K562 (cell line): Measurements from ENCODE around the gene CFL2. TPM values are rescaled to one million over a fixed set of nuclear protein-coding genes. Genes with fewer than 3 reads are reported as not detected.
A peak's percentile ranks its signal among the peaks of the same experiment; 100 is the strongest.

ENCODE experiments used
- ATAC-seq: fragments of 200-7000 bp; cut with Tn5 transposase; 3 replicates; pipeline ENCODE4 v1.9.1; 2020; ENCODE audit warnings: moderate library complexity
- BruUV-seq: library from RNA; stranded (reverse); fragments of 400-500 nt; replicated peaks from 2 replicates; lab custom pipeline; 2021; lab: Mats Ljungman, UMichigan
- CTCF ChIA-PET: fragments of 300-600 bp; formaldehyde crosslinking; extraction: SDS; loops from one replicate; lab custom pipeline; 2021; ENCODE audit warnings: low intra/inter-chr PET ratio; lab: Yijun Ruan, JAX
- POLR2A ChIA-PET: fragments of 300-600, 350-650 bp; sonication (Branson Sonifier 250); formaldehyde crosslinking; extraction: SDS; loops from one replicate; lab custom pipeline; 2021; ENCODE audit warnings: antibody characterized with exemption, inconsistent platforms; lab: Yijun Ruan, JAX
- DNase-seq, 4 experiments: peaks; one replicate each; pipeline versions ENCODE4 v3.0.0 to v3.0.0-alpha.2; 2011 to 2018; ENCODE audit warnings: low spot score in 3 of 4, mixed read lengths in 3 of 4; ENCODE audit errors: extremely low read depth in 1 of 4
- FAIRE-seq: peaks from 2 replicates; lab custom pipeline; 2011; peaks lifted over from hg19 to GRCh38; lab: Jason Lieb, UNC
- H2AFZ ChIP-seq: 2 replicates; pipeline ENCODE4 v1.6.0; 2011; ENCODE audit warnings: low read depth, low read length, control low read depth, inconsistent platforms
- H3K27ac ChIP-seq: fragments of 200-600 bp; 3 replicates; pipeline ENCODE4 v1.8.0; 2011; ENCODE audit warnings: low read depth, mild to moderate bottlenecking, control low read depth, inconsistent platforms, low read length, moderate library complexity, mixed read lengths; ENCODE audit errors: extremely low read depth
- H3K27me3 ChIP-seq, 2 experiments: fragments of 300-600 bp in 1 of 2; 2 replicates in 1 of 2; 3 replicates in 1 of 2; pipeline versions ENCODE4 v1.6.0 to v1.8.0; 2011; ENCODE audit warnings: inconsistent platforms in 2 of 2, low read length in 2 of 2, mild to moderate bottlenecking in 1 of 2, mixed read lengths in 1 of 2, moderate library complexity in 1 of 2; ENCODE audit not compliant: control insufficient read depth in 2 of 2, insufficient read depth in 2 of 2
- H3K36me3 ChIP-seq: fragments of 300-600 bp; 3 replicates; pipeline ENCODE4 v1.8.0; 2011; ENCODE audit warnings: mild to moderate bottlenecking, low read length, inconsistent platforms; ENCODE audit not compliant: control insufficient read depth, insufficient read depth
- H3K4me1 ChIP-seq, 2 experiments: fragments of 200-600 bp in 1 of 2; replicated peaks in 1 of 2; 2 replicates in 1 of 2; 3 replicates in 1 of 2; pipeline versions ENCODE4 v1.5.1 to v1.8.0; 2011; ENCODE audit warnings: inconsistent platforms in 2 of 2, low read length in 2 of 2, mild to moderate bottlenecking in 1 of 2, mixed read lengths in 1 of 2, moderate library complexity in 1 of 2; ENCODE audit not compliant: control insufficient read depth in 2 of 2, insufficient read depth in 2 of 2
- H3K4me2 ChIP-seq: 2 replicates; pipeline ENCODE4 v1.6.1; 2011; ENCODE audit warnings: low read length, control low read depth, inconsistent platforms, mixed read lengths; ENCODE audit not compliant: insufficient read depth
- H3K4me3 ChIP-seq: fragments of 200-600 bp; sonication (generic), shearing (Covaris generic); 2 replicates; pipeline ENCODE4 v1.5.1; 2016; ENCODE audit warnings: control low read depth, inconsistent platforms
- H3K79me2 ChIP-seq: fragments of 200-600 bp; 3 replicates; pipeline ENCODE4 v1.8.0; 2011; ENCODE audit warnings: low read length, inconsistent platforms; ENCODE audit not compliant: control insufficient read depth, insufficient read depth
- H3K9ac ChIP-seq, 2 experiments: 2 replicates each; pipeline versions ENCODE4 v1.6.0 to v1.6.1; 2011; ENCODE audit warnings: low read depth in 2 of 2, low read length in 2 of 2, control low read depth in 1 of 2, inconsistent platforms in 1 of 2, mild to moderate bottlenecking in 1 of 2, mixed read lengths in 1 of 2; ENCODE audit not compliant: insufficient read depth in 1 of 2
- H3K9me1 ChIP-seq: one replicate; pipeline ENCODE4 v1.6.0; 2011; ENCODE audit warnings: inconsistent platforms, mild to moderate bottlenecking, low read length, moderate library complexity; ENCODE audit not compliant: control insufficient read depth, insufficient read depth
- H3K9me3 ChIP-seq: replicated peaks from 2 replicates; pipeline ENCODE4 v1.5.1; 2011; ENCODE audit warnings: low read depth, low read length, inconsistent platforms; ENCODE audit not compliant: control insufficient read depth, insufficient read depth
- H4K20me1 ChIP-seq: replicated peaks from 2 replicates; pipeline ENCODE4 v1.6.1; 2011; ENCODE audit warnings: low read length, inconsistent platforms, mixed read lengths; ENCODE audit not compliant: control insufficient read depth, insufficient read depth
- ATF6 ChIP-seq: sonication (generic); formaldehyde crosslinking; IDR thresholded peaks from 2 replicates; pipeline ENCODE4 v1.4.0; 2020; ENCODE audit warnings: mild to moderate bottlenecking, missing genetic modification reagents
- C11orf30 ChIP-seq: fragments of 450-650 bp; IDR thresholded peaks from 2 replicates; pipeline ENCODE4 v1.6.1; 2016; ENCODE audit warnings: low read depth, mild to moderate bottlenecking
- CAMTA2 ChIP-seq: fragments of 250-450 bp; sonication (Bioruptor Pico); conservative IDR thresholded peaks from 2 replicates; pipeline ENCODE4 v1.5.1; 2022
- ETV5 ChIP-seq: sonication (generic); formaldehyde crosslinking; IDR thresholded peaks from 2 replicates; pipeline ENCODE4 v1.4.0; 2020; ENCODE audit warnings: low read depth, mild to moderate bottlenecking, missing genetic modification reagents
- JUND ChIP-seq, 2 experiments: IDR thresholded peaks; 2 replicates in 1 of 2; 3 replicates in 1 of 2; pipeline ENCODE4 v1.6.1; 2011; ENCODE audit warnings: borderline replicate concordance in 2 of 2, low read depth in 2 of 2, low read length in 2 of 2, improper control_type of control experiment in 1 of 2, missing biosample characterization in 1 of 2, missing genetic modification characterization in 1 of 2, missing genetic modification reagents in 1 of 2
- MEIS2 ChIP-seq: fragments of 450-650 bp; IDR thresholded peaks from 2 replicates; pipeline ENCODE4 v1.6.1; 2014; ENCODE audit warnings: mild to moderate bottlenecking; ENCODE audit not compliant: partially characterized antibody
- PBX2 ChIP-seq, 2 experiments: IDR thresholded peaks in 1 of 2; conservative IDR thresholded peaks in 1 of 2; 2 replicates each; pipeline ENCODE4 v1.6.1; 2016; ENCODE audit warnings: low read depth in 2 of 2, mild to moderate bottlenecking in 1 of 2, missing compliant biosample characterization in 1 of 2, missing genetic modification characterization in 1 of 2, moderate library complexity in 1 of 2
- TAF9B ChIP-seq: fragments of 450-650 bp; IDR thresholded peaks from 2 replicates; pipeline ENCODE4 v1.6.1; 2018; ENCODE audit warnings: mild to moderate bottlenecking; ENCODE audit not compliant: partially characterized antibody
- TBL1XR1 ChIP-seq, 2 experiments: IDR thresholded peaks; 2 replicates each; pipeline ENCODE4 v1.6.1; 2012; ENCODE audit warnings: improper control_type of control experiment in 2 of 2, low read length in 2 of 2, mild to moderate bottlenecking in 1 of 2
- TCFL5 ChIP-seq: fragments of 250-450 bp; sonication (Bioruptor Pico); conservative IDR thresholded peaks from 2 replicates; pipeline ENCODE4 v1.6.1; 2021; ENCODE audit warnings: mild to moderate bottlenecking, moderate library complexity, matching md5 sums
- TGIF2 ChIP-seq: sonication (generic); formaldehyde crosslinking; IDR thresholded peaks from 2 replicates; pipeline ENCODE4 v1.8.1; 2022; ENCODE audit warnings: mild to moderate bottlenecking, missing genetic modification reagents, moderate library complexity
- ZBED1 ChIP-seq: IDR thresholded peaks from 2 replicates; pipeline ENCODE4 v1.6.1; 2014
- ZBTB7A ChIP-seq: IDR thresholded peaks from 2 replicates; pipeline ENCODE4 v1.6.1; 2011; ENCODE audit warnings: low read depth, mild to moderate bottlenecking, low read length, moderate library complexity, borderline replicate concordance; ENCODE audit not compliant: control insufficient read depth
- ZNF316 ChIP-seq: fragments of 450-650 bp; IDR thresholded peaks from 2 replicates; pipeline ENCODE4 v1.6.1; 2016
- ZNF324 ChIP-seq: fragments of 250-450 bp; sonication (Bioruptor Pico); IDR thresholded peaks from 2 replicates; pipeline ENCODE4 v1.4.0; 2020; ENCODE audit warnings: mild to moderate bottlenecking
- WGBS: fragments of 100-300 bp; shearing (Covaris generic); methylation state at CpG from one replicate; pipeline ENCODE4 v1.1.6; 2016; ENCODE audit warnings: low coverage, mixed read lengths; ENCODE audit not compliant: insufficient coverage; ENCODE audit errors: missing lambda C conversion rate; 5-methylcytosine and 5-hydroxymethylcytosine counted together
- in situ Hi-C: fragments of 300-500 bp; cut with MboI; formaldehyde crosslinking; loops from 4 replicates; pipeline ENCODE4 v1.15.0; 2018; ENCODE audit warnings: inconsistent platforms, mixed read lengths
- intact Hi-C: fragments of 100-400 bp; cut with micrococcal nuclease; formaldehyde crosslinking; loops from 2 replicates; pipeline ENCODE4 v1.14.2; 2022
- polyA plus RNA-seq, 8 experiments: library from polyadenylated mRNA; depleted of rRNA in 4 of 8; stranded (reverse) in 5 of 8; unstranded in 3 of 8; fragments of >200 nt; fragmentation: Nextera tagmentation in 2 of 8; fragmentation: Illumina TruSeq in 1 of 8; extraction: Ambion mirVana in 2 of 8; extraction: Trizol in 1 of 8; gene quantifications; 2 replicates each; pipeline versions ENCODE4 v1.2.1 to v1.2.3, GENCODE V29; 2011 to 2014; ENCODE audit warnings: inconsistent platforms in 1 of 8, missing spikeins in 1 of 8
- total RNA-seq, 7 experiments: library from RNA; depleted of rRNA in 6 of 7; stranded (reverse); fragments of >200 nt in 6 of 7; fragmentation: Illumina TruSeq in 2 of 7; extraction: Trizol in 2 of 7; gene quantifications; 2 replicates each; pipeline versions ENCODE4 v1.2.1 to v1.2.3, GENCODE V29; 2011 to 2021; ENCODE audit warnings: low replicate concordance in 1 of 7

The CFL2 gene
- total and polyA plus RNA-seq, 9 of the 15 experiments (the other 6 are each of a cell fraction or from before 2014, with no cell fraction given), result 2.0 to 12.7 (median 5.1) TPM

- WGBS, result 14% methylated on average over 2 of the region's 2 CpGs
- peaks cover 0 to 7% of the 10 kb centered on the region in 2 experiments; a peak in 2 of 5 replicates for H3K4me1 ChIP-seq
- BruUV-seq, result no TSS peak
- in situ Hi-C loops (no loop called here), intact Hi-C loops (no loop called here)
- H3K27me3 ChIP-seq, result no peaks in the 10 kb centered on the region
- ChIA-PET POLR2A (no interaction called here), CTCF (no interaction called here)
- H3K9me1 ChIP-seq, result no peaks in the 10 kb centered on the region
- H3K79me2 ChIP-seq, result no peaks in the 10 kb centered on the region
- DNase-seq (peak in 1 of 4 experiments; percentile 20), FAIRE-seq (no peak), ATAC-seq (no peak)
- no peak overlapping the region for H3K27ac ChIP-seq
- H3K4me3 ChIP-seq, result no peak overlapping the region
- H4K20me1 ChIP-seq, result no peaks in the 10 kb centered on the region
- H2AFZ ChIP-seq, result peak overlapping the region; percentile 63; the same call in 1 of the 2 replicates
- H3K9me3 ChIP-seq, result no peaks in the 10 kb centered on the region
- no peaks in the 10 kb centered on the region for H3K36me3 ChIP-seq
- H3K9ac ChIP-seq, result no peak overlapping the region
- H3K4me2 ChIP-seq, result no peak overlapping the region
- TF ChIP-seq ZBTB7A (no peak), JUND (IDR thresholded peaks at IDR 0.05; ENCODE audit: borderline replicate concordance, low read depth, low read length) (0 out of 2 replicates have a peak, but pooled peaks have one; percentile 14), JUND (tag; IDR thresholded peaks at IDR 0.05; ENCODE audit: borderline replicate concordance, low read depth, low read length) (no peak), CAMTA2 (CRISPR knock-in tag) (no peak), ZBED1 (no peak), C11orf30 (peak; percentile 46; the same call in 1 of the 2 replicates), PBX2 (CRISPR knock-in tag; IDR thresholded peaks at IDR 0.05; ENCODE audit: low read depth) (no peak), PBX2 (tag; conservative IDR thresholded peaks at IDR 0.05; ENCODE audit: low read depth) (peak; percentile 49), TGIF2 (CRISPR knock-in tag) (no peak), TCFL5 (CRISPR knock-in tag) (no peak), ZNF324 (no peak), TAF9B (no peak), TBL1XR1 (IDR thresholded peaks at IDR 0.05; ENCODE audit: low read length in 2 of 2) (no peak), ETV5 (CRISPR knock-in tag) (no peak), MEIS2 (peak; percentile 40), ATF6 (CRISPR knock-in tag) (no peak), ZNF316 (peak; percentile 73)
These were observed 48.5 kb downstream of the CFL2 start for GRCh38 chr14:34665785-34666435.
